Measurements from ENCODE around the gene KLHL21.
"Not testable (repeated sequence)": the region's sequence is repeated elsewhere in the genome, so short reads cannot be mapped to it uniquely, and the experiment has no call there.

KLHL21 gene

DNA sequence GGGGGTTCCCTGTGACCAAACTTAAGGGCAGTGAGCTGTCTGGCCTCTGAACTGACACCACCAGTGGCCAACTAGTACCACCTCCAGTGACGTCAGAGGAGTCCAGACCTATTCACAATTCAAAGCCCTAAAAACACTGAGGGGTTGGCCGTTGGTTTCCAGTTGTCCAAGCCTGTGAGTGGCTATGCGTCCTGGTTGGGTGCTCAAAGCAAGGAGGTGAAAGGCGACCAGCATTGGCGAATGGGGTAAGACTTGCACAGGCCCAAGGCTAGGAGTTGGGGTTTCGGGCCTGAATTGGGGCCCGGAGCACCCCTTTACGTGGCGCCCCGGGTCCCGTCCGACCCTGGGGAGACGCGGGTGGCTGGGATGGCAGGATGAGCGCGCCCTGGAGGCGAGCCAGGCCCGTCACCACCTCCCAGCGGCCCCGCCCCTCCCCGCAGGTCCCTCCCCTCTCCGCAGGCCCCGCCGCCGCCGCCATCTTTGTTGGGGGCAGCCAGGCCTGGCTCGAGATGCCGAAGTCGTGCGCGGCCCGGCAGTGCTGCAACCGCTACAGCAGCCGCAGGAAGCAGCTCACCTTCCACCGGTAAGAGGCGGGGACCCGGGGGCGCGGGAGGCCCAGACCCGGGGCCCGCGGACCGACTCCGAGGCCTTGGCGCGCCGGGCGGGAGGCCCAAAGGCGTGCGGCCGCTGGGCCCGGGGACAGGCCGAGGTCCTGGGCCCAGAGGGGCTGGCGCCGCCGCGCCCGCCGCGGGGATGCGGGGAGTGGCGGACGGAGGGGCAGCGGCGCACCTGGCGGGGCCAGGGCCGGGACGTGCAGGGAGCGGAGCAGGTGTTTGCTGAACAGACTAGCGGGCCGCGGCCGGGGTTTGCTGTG lies 22.3 kb upstream of the KLHL21 start, which contains the start of gene THAP3:
Gene THAP3 (plus strand): TSS at position 159 of the 874 bp plus-strand sequence. CDS start 351 bp downstream, at position 510.
- peak; percentile 77 for DNase-seq (ENCODE audit: low read depth)

DNA sequence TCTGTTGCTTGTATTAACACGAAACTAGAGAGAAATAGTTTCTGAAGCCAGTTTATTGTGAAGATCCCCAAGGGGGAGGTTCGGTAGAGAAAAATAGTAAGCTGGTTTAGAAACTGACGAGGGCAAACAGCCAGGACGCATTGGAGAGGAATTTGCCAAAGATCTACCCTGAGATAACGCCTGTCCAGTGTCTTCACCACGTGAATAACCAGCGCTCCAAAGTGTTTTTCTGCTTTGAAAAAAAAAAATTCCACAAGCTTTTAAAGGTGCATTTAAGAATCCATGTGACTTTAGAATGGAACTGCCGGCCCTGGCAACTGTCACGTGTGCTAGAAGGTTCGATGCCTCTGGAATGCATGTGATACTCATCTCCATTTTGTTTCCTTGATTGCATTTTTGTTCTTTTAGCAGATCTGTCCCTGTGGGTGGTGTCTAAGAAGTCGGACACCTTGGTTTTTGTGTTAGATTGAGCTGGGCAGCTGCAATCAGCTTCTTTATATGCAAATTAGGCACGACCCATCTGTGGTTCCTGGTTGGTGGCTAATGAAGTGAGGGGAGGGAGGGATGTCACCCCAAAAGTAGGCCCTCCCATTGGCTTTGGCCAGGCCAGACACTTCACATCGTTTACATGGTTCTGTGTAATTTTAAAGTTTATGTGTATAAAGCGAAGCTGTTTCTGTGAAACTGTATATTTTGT lies 20.7 kb upstream of the KLHL21 start:
- DNase-seq (ENCODE audit: low read depth): no peak

DNA sequence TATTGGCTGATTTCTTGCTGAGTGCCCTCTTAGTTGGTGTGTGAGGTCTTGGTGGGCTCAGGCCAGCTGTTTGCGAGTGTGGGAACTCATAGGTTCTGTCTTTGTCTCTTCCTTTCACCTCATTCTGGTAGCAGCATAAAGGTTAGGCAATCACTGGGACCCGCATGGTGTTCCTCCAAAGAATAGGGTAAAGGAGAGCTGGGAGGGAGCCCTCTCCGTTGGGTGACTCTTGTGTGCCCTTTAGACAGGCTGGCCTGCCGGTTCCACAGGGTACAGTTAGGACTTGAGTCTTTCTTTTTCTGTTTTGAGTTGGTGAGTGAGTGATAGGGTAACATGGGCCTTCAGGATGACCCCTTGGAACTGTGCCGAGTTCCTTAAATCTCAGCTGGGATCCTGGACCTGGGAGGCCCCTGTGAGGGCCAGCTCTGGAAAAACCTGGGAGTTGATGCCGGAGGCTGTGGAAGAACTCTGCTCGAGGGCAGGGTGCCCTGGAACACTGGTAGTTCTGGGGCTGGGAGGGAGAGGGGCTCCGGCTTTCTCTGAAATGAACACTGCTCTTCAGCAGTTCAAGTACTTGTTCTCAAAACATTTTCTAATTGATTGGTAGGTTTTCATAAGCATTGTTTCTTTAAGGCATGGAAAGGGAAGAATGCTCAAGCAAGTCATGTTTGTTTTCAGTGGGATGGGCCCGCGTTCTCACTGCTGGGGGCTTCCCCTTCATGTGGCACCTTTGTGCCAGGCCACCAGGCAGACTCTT lies 19.9 kb upstream of the KLHL21 start:
- no peak for DNase-seq (ENCODE audit: low read depth)

DNA sequence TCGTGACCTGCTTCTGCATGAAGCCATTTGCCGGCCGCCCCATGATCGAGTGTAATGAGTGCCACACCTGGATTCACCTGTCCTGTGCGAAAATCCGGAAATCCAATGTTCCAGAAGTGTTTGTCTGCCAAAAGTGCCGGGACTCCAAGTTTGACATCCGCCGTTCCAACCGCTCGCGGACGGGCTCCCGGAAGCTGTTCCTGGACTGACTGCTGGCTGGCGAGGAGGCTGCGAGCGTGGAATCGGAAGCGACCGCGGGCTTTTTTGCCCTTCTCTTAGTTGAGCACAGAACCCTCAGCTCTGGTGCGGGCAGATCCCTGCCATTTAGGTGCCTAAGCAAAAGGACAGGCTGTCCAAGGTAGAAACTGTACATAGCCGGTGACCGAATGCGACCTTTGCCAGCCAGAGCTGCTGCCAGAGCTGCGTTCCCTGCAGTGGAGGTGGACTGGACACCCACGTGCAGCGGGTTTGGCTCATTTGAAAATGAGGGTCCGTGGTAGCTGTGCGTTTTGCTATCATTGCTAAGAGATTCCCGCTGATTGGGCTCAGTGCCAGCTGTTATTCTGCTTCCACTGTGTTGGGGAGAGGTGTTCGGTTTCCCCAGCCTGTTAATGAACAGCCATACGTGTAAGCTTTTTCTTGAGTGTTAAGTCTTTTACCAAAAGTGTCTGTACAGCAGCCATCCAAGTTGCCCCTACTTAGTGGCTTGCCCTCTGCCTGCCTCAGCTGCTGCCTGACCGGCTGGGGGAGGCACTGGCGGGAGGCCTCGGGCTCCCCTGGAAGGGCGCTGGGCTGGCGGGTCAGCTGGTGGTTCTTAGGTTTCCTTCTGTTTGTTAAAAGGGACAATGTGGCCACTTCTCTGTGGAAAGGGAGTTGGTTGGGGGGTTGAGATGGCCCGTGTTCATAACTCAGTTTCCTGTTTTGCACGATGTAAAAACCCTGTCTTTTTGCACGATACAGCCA lies 19.0 kb upstream of the KLHL21 start:
- no peak for DNase-seq (ENCODE audit: low read depth)

DNA sequence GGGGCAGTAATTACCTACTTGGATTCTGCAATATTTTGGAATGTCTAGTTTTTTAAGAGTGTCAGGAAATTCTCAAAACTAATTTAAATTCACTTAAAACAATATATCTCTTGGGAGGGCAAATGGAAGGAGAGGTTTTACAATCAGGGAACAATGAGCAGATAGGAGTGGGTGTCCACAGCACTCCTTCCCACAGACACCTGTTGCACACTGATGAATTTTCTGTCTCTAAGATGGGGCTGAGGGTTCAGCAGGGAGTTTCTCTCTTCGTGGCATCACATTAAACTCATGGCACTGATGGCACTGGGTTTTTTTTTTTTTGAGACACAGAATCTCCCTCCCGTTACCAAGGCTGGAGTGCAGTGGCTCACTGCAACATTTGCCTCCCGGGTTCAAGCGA lies 16.4 kb upstream of the KLHL21 start:
- no peak for DNase-seq (ENCODE audit: low read depth)

DNA sequence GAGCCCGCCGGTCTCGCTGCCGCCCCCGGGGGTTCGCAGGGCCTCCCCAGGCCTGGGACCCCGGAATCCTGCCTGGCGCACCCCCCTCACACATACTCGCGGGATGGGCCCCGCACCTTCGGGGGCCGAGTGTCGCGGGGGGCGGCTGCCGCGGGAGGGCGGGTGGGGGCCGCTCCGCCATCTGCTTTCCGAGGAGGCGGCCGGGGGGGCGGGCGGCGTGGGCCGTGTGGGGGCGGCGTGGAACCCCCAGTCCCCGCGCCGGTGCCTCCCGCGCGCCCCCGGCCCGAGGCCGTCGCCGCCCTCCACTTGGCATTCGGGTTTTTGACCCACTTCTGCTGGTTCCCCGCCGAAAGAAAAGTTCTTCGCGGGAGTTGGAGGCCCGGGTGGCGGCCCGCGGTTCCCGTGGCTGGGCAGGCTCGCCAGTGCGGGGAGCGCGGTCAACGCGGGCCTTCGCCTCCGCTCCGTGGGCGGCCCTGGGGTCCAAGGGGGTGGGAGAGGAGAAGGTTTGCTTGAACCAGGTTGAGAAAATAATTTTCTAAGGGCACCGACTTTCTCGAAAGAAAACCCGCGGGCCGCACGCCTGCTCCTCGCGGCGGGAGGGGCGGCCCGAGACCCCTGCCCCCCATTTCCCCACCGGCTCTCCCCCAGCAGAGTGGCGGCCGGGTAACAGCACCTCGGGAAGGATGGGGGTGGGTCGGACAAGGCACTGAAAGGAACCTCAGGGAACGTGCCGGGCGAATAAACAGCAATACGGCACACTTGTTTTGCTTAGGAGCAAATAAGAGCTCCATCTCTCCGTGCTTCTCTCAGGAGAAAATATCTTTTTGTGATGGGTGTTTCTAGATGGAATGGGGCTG lies 12.5 kb upstream of the KLHL21 start:
- no peak for DNase-seq (ENCODE audit: low read depth)

DNA sequence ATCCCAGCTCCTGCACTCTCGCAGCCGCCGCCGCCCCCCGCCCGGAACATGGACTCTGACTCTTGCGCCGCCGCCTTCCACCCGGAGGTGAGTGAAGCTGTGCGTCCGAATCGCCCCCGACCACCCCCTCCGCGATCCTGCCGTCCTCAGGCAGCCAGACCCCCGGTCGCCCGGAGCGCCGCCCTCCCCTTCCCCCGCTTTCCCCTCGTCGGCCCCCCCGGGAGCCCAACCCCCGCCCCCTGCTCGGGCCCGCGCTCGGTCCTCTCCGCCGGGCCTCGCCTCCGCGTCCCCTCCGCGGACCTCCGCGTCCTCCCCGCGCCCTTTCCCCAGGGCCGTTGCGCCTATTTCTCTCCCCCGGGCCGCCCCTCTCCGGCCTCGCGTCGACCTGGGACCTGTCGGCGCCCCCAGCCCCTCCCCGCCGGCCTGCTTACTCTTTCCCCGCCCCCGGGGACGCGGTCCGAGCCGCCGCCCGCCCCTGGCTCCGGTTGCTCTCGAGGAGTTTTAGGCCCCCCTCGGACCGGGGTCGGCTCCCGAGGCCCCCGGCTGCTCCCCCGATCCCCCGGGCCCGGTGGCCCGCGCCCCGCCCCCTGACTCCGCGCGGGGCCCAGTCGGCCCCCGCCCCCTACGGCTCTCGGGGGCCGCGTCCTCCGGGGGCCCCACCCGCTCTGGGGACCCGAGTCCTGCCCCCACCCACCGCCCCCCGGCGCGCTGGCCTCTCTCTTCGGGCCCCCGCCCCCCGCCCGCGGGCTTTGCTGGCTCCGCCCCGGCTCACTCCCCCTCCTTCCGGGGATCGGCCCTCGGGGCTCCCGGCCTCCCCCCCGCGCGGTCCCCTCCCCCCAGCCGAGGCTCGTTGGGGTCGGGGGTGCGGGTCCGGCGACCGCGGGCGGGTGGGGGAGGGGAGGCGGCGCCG lies 11.6 kb upstream of the KLHL21 start:
- peak; percentile 61 for DNase-seq (ENCODE audit: low read depth)

DNA sequence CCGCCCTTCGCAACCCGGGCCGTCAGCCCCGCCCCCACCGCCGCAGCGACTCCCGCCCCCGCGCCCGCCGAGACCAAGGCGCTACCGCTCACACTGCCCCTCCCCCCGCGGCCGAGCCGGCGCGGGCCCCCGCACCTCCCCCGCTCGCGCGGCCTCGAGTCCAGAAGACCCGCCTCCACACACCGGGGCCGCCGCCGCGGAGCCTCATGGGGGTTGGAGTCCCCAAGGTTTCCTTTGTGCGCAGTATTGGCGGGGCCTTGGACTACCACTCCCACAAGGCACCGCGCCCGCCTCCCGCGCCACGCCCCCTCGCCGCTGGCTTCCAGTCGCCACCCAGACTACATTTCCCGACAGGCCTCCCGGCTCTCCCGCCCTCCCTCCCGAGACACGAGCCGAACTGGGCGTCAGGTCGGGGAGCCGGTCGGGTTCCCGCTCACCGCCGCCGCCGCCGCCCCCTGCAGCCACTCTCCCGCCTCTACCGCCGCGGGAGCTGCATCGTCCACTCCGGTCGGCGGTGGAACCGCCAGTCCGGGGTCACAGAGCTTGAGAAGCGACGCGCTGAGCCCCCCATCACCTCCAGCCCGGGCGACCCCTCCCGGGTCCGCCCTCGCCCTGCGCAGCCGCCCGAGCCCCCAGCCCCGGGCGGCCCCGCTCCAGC lies 10.8 kb upstream of the KLHL21 start, which contains the start of gene PHF13:
Gene PHF13 (plus strand): TSS at position 371 of the 658 bp plus-strand sequence. CDS start 336 bp downstream, outside the sequence.
- peak; percentile 100 for DNase-seq (ENCODE audit: low read depth)

DNA sequence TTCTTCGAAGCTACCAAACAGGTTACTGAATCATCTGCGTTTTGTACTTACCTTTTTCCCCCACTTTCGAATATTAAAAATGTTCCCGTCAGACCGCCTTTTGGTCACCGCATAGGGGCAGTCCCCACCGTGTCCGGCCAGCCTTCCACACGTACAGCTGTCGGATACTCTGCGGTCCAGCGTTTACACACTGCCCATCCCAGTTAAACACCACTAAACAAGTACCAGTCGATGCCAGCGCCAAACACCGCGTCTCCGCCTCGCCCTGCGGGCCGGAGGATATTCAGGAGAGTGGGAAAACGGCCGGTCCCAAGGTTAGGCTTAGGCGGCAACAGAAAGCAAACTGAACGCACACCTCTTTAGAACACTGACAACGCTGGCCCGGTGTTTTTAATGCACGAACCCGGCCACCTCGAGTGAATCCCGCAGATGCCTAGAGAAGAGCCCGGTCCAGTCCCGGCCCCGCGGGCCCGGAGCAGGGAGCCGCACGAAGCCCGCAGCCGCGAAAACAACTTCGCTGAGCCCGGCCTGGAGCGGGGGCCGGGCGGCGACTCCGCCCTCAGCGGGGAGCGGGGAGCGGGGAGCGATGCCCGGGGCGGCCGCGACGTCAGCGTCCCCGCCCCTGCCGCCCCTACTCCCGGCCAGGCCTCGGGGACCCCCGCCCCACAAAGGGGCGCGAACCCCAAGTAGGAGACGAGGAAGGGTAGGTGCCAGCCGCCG lies 10.1 kb upstream of the KLHL21 start:
- no peak for DNase-seq (ENCODE audit: low read depth)

DNA sequence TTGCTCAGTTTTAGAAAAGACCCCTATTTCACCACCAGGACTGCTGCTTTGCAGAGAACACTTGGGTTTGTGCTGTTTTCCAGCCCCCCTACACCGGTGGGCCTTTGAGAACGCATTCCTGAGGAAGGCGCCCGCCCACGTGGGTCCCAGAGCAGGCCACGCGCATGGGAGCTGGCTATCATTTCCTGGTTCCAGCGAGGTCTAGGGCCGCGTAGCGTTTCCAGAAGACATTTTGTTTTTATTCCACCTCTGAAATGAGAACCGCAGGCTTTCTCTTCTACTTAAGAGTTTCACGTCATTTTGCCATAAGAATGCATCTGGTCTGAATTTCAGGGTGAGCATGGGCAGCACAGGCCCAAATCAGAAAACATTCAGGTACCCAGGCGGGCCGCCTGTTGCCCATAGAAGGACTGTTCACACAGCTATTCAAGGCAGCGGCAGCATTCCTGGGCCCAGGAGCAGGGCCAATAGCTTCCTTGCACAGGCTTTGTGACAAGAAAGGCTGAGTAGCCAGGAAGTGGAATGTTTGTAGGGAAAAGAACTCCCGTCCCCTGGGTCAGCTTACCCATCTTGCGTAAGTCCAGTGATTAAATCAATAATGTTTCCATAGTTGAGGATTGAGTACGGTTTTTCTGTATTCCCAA lies 1.4 kb upstream of the KLHL21 start:
- DNase-seq (ENCODE audit: low read depth): no peak

DNA sequence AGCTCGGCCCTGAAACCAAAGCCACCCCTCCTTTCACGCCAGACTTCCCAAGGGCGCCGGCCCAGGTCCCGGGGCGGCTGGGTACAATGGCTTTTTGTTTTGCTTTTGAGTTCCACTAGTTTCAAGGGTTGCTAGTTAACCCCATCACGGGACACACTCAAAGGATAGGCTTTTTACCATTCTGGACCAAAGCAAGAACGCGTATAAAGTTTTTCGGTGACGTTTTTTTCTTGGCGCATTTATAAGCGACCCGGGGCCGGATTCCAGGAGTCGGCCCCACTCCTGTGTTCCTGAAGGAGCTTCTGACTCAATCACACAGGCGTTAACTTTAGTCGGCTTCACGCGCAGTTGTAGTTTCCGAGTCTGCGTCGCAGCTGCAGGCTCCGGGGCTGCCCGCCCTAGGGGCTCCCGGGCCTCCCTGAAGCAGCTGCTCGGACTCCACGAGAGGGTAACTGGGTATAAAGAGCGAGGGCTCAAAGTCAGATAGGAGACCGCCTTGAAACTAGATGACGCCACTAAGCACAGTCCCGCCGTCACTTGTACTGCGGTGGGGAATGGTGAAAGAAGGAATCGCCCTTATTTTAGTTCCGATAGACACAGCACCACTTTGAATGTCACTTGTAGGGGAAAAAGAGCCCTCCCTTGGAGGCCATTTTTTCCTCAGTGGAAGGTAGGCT lies 707 bp upstream of the KLHL21 start:
- peak; percentile 36 for DNase-seq (ENCODE audit: low read depth)

DNA sequence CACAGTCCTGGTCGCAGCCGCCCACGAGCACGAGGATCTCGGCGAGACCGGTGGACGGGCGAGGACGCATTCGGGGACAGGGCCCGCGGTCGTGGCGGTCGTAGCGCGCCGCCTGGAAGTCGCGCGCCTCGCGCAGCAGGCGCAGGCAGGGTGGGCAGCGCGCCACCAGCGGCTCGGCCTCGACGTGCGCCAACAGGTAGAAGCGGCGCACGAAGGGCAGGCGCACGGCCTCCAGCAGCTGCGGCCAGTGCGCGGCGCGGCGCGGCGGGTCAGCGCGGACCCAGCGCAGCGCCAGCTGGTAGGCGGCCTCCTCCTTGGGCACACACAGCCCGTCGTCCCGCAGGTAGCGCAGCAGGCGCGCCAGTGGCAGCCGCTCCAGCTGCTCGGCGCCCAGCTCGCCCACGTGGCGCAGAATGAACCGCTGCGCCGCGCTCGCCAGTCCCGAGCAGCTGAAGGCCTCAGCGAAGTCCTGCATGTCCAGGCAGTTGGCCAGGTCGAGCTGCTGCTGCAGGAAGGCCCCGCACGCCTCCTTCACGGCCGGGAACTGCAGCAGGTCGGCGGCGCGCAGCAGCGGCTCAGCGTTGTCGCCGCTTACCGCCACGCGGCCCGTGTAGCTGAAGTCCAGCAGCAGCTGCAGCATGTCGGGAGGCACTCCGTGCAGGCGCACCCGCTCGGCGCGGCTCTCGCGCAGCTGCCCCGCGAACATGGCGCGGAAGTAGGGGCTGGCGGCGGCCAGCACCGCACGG lies 573 bp downstream of the KLHL21 start:
- DNase-seq (ENCODE audit: low read depth): no peak

DNA sequence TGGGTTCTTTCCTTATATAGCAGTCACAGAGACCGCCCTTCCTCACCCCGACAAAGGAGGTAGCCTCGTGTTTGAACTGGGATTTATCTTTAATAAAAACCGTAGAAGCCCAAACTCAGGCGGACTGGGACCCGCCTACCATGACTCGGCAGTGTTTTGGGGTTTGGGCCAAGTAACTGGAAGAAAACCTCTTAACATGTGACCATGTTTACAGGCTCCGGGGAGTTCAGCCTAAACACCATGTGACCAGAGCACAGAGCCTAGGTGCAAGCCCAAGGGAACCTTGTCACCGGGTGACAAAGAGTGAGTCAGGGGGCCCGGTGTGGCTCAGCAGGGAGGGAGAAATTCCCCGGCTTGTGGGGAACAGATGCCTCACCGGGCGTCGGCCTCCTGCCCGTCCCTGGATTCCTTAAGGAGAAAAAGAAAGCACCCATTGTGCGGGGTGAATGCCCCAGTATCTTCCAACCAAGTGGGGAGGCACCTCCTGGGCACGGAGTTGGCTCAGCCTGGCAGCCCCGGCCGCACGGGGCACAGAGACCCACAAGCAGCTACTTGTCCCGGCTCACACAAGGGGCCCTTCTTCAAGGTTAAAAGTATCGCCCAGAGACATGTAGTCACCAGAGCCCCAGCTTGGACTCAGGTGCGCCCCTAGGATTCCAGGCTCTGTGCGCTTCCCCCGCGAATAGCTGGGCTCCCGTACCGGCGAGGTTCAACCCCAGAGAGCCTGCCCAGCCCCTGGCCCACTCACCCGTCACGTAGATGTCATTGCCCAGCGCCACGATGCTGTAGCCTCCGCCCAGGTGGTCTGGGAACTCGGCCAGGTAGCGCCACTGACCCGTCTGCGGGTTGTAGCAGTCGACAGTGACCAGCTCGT lies 1.4 kb downstream of the KLHL21 start:
- peak; percentile 69 for DNase-seq (ENCODE audit: low read depth)

DNA sequence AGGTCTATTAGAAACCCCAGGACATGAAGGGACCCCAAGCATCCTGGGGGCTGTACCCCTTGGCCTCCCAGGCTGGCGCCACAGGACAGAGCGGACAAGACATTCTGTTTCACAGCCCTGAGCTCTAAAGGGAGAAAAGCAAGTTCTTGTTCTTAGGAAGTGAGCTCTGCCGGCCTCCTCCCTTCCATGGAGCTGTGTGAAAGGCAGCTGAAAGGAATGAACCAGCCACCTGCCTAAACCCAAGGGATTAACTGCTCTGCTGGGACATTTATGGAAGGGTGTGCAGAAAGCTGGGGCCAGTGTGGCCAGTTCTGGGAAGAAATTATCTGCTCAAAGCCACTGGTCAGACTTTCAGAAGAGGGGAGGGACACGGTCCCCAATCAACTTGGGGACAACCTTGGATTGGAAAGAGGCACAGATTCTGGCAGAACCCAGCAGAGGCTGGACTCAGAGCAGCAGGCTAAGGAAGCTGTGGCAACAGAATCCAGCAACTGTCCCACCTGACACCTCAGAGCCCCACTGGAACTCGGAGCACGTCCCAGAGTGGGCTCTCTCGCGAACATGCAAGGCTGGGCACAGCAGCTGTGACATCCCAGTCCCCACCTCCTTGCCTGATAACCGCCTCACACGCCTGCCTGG lies 2.1 kb downstream of the KLHL21 start:
- no peak for DNase-seq (ENCODE audit: low read depth)

DNA sequence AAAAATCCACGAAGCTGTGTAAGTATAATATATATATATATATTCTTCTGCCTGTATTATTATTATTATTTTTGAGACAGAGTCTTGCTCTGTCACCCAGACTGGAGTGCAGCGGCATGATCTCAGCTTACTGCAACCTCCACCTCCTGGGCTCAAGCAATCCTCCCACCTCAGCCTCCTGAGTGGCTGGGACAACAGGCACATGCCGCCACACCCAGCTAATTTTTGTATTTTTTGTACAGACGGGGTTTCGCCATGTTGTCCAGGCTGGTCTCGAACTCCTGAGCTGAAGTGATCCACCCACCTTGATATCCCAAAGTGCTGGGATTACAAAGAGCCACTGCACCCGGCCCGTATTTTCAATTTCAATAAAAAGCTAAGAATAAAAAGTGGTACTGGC lies 2.7 kb downstream of the KLHL21 start:
- DNase-seq (ENCODE audit: low read depth): not testable (repeated sequence)

All from stimulated activated CD8-positive, alpha-beta memory T cell treated with anti-CD3 and anti-CD28 coated beads, Interleukin-12 subunit alpha, Interleukin-12 subunit beta, amount 100 ng/mL, for 4 hours (primary cell).